Epithelial cell of proximal tubule (primary cell): ENCODE results near the gene ATP8B4. TPM values are rescaled to one million over a fixed set of nuclear protein-coding genes. Genes with fewer than 3 reads are reported as not detected.

Experiments
- DNase-seq: peaks from one replicate; pipeline ENCODE4 v3.0.0-alpha.2; 2011; ENCODE audit warnings: low read depth
- H3K4me3 ChIP-seq: 2 replicates; pipeline ENCODE4 v1.5.1; 2011; ENCODE audit warnings: low read depth, mild to moderate bottlenecking, low read length
- CTCF ChIP-seq: conservative IDR thresholded peaks from 2 replicates; pipeline ENCODE4 v1.5.1; 2012; ENCODE audit warnings: low read depth, mild to moderate bottlenecking, low read length
- total RNA-seq: library from RNA; depleted of rRNA; stranded (reverse); fragments of >200 nt; gene quantifications from 2 replicates; pipeline ENCODE4 v1.2.3, GENCODE V29; 2015

The ATP8B4 gene
- total RNA-seq, 1 donor from 2014 or later, result not detected

GRCh38 chr15:49987198-49987785 lies 131.7 kb downstream of the ATP8B4 start:
- no peak for TF ChIP-seq CTCF
- H3K4me3 ChIP-seq, result no peak overlapping the region
- no peak for DNase-seq

GRCh38 chr15:49986326-49986725 lies 132.7 kb downstream of the ATP8B4 start:
- no peak overlapping the region for H3K4me3 ChIP-seq
- TF ChIP-seq CTCF, result no peak
- no peak for DNase-seq

GRCh38 chr15:49985463-49985862 lies 133.6 kb downstream of the ATP8B4 start:
- DNase-seq, result no peak
- TF ChIP-seq CTCF, result no peak
- H3K4me3 ChIP-seq, result no peak overlapping the region

GRCh38 chr15:49984436-49984835 lies 134.6 kb downstream of the ATP8B4 start:
- no peak for TF ChIP-seq CTCF
- no peak for DNase-seq
- H3K4me3 ChIP-seq, result no peak overlapping the region

- no peak overlapping the region for H3K4me3 ChIP-seq
- TF ChIP-seq CTCF, result no peak
- no peak for DNase-seq
Measured at GRCh38 chr15:49982584-49982983, 136.4 kb downstream of the ATP8B4 start.

- no peak for DNase-seq
- TF ChIP-seq CTCF, result no peak
- no peak overlapping the region for H3K4me3 ChIP-seq
Measured at GRCh38 chr15:49979705-49980382, 139.2 kb downstream of the ATP8B4 start.

- TF ChIP-seq CTCF, result no peak
- no peak for DNase-seq
- no peak overlapping the region for H3K4me3 ChIP-seq
Measured at GRCh38 chr15:49978121-49978520, 140.9 kb downstream of the ATP8B4 start.
